ENCODE results near the gene MEOX2. TPM values are rescaled to one million over a fixed set of nuclear protein-coding genes. Genes with fewer than 3 reads are reported as not detected.

The MEOX2 gene
- total RNA-seq (2016; rRNA removed; fragmentation: Illumina TruSeq; extraction: Trizol) = not detected in 2 replicates
- total RNA-seq (2016; cell fraction: cytosol; rRNA removed; fragmentation: Illumina TruSeq; extraction: Trizol; ENCODE audit: low read depth) = not detected in 2 replicates
- not detected in 2 replicates for total RNA-seq (2016; cell fraction: insoluble cytoplasmic fraction; rRNA removed; fragmentation: Illumina TruSeq; extraction: Trizol)
- total RNA-seq (2016; cell fraction: membrane; rRNA removed; fragmentation: Illumina TruSeq; extraction: Trizol) = not detected in 2 replicates
- not detected in 2 replicates for total RNA-seq (2016; cell fraction: nucleus; rRNA removed; fragmentation: Illumina TruSeq; extraction: Trizol)
- polyA plus RNA-seq (2011; rRNA removed) = not detected in 2 replicates
- not detected in 2 replicates for polyA plus RNA-seq (2011; cell fraction: cytosol; rRNA removed)
- not detected in 2 replicates for polyA plus RNA-seq (2011; cell fraction: nucleus; rRNA removed)
- polyA plus RNA-seq (2012) = not detected in 2 replicates
- not detected in 2 replicates for polyA plus RNA-seq (2016; cell fraction: cytosol; fragmentation: Illumina TruSeq; extraction: Trizol; ENCODE audit: low read depth)
- not detected in 2 replicates for polyA plus RNA-seq (2016; cell fraction: insoluble cytoplasmic fraction; fragmentation: Illumina TruSeq; extraction: Trizol; ENCODE audit: low read depth)
- polyA plus RNA-seq (2016; cell fraction: membrane; fragmentation: Illumina TruSeq; extraction: Trizol; ENCODE audit: low read depth) = not detected in 2 replicates
- not detected in 2 replicates for polyA plus RNA-seq (2016; cell fraction: nucleus; fragmentation: Illumina TruSeq; extraction: Trizol; ENCODE audit: insufficient read depth, low read depth)
- not detected in 2 replicates for polyA minus RNA-seq (2011; rRNA and poly(A)+ RNA removed; ENCODE audit: low replicate concordance)
- polyA minus RNA-seq (2011; cell fraction: cytosol; rRNA and poly(A)+ RNA removed) = not detected in 2 replicates
- not detected in 2 replicates for polyA minus RNA-seq (2011; cell fraction: nucleus; rRNA and poly(A)+ RNA removed)
- Bru-seq, nascent RNA = not detected
- percentile 2 among the genes with signal in this experiment for BruChase-seq, experiment 1, labeled RNA remaining after a 6-hour chase
- not detected for BruChase-seq, experiment 2, labeled RNA remaining after a 2-hour chase
- long read RNA-seq, experiment 1 = 0 reads
- long read RNA-seq, experiment 2 = 0 reads

DNA sequence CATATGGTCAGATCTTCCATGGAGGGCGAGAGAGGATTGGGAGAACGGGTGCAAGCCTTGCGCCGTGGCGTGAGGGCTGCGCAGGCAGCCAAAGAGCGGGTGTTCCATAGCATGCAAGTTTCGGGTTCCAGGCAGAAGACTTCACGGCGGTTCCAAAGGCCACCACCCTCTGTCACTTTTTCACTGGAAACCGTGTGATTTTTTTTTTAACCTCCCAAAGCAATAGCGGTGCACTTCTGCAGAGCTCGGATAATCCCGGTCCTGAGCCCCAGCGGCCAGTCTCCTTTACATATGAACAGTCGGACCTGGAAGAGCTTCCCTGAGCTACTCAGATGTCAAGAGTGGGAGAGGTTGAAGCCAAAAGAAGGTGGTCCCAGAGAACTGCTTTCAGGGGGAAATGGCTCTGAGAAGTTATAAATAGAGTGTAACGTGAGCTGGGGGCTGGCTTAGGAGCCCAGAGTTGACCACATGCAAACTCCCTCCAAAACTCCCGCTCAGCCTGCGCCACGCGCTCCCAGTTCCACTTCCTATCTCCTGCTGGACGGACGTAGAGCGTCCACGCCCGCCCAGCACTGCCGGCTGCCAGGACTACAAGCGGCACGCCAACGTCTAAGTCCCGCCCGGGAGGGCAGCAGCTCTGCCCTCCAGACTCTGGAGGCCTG, at the start of gene MEOX2:
MEOX2 (minus strand) TSS at position 389 of the 662 bp plus-strand sequence; CDS start at position 108, 281 bp downstream.
- no TSS peak for BruUV-seq (replicated peaks)
- CTCF ChIA-PET (ENCODE audit: low intra/inter-chr PET ratio, low total read pairs) = no interaction called here
- Histone ChIP-seq H3K27ac (ENCODE audit: extremely low read length, insufficient read depth, low read length) (no peak within 1 kb of the TSS), H3K4me2 (ENCODE audit: low read depth, low read length) (no peak within 1 kb of the TSS), H3K4me1 (ENCODE audit: insufficient read depth, low read length) (no peaks in the 10 kb centered on the region), H3K9ac (ENCODE audit: insufficient read depth, low read depth, low read length) (no peak within 1 kb of the TSS), H3K27me3 (ENCODE audit: control insufficient read depth in 1 of 2, insufficient read depth in 2 of 2, low read length in 2 of 2) (peaks cover 0 to 20% of the 10 kb centered on the region in 2 experiments; a peak in 2 of 5 replicates), H2AFZ (ENCODE audit: low read length) (no peak within 1 kb of the TSS), H3K4me3 (replicated peaks in 1 of 3; ENCODE audit: insufficient read depth in 1 of 3, low read depth in 2 of 3, low read length in 3 of 3) (no peak within 1 kb of the TSS), H3K36me3 (replicated peaks in 1 of 2; ENCODE audit: control insufficient read depth in 1 of 2, insufficient read depth in 2 of 2, low read length in 2 of 2) (no peaks in the 10 kb centered on the region), H3K79me2 (ENCODE audit: insufficient read depth, low read length) (no peaks in the 10 kb centered on the region), H3K9me3 (ENCODE audit: low read length) (no peaks in the 10 kb centered on the region), H4K20me1 (ENCODE audit: insufficient read depth, low read length) (no peaks in the 10 kb centered on the region)
- DNase-seq (ENCODE audit: low spot score) = no peak
- no peak for FAIRE-seq
- WGBS (ENCODE audit: low lambda C conversion rate) = 13% methylated on average over 21 of the region's 32 CpGs
- TF ChIP-seq ZZZ3 (CRISPR knock-in tag; IDR thresholded peaks at IDR 0.05; ENCODE audit: borderline replicate concordance) = no peak
- ATAC-seq = peak; percentile 47
- intact Hi-C loops (cut with micrococcal nuclease; ENCODE audit: unreplicated experiment) (no loop called here), in situ Hi-C loops (cut with HindIII; ENCODE audit: extremely low pct_ligation_motif_present, low pct_unique_long_range_greater_than_20kb) (no loop called here)
- POLR2A ChIA-PET = no interaction called here

DNA sequence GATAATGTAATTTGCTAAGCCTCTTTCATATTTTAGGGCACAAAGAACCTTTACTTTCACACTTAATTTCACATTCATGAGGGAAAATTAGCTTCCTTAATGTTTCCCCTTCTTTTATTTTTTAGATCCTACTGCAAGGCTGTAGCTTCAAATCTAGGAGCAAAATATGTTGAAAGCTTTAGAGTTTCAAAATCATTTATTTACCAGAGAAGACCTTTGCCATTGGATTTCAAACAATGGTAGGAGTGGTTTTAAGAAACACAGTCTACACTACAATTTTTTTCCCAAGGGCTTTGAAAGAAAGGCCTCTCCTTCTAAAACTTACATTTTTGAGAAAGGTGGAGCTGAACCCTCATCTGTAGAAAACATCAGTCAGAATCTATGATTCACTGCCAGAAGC, 43.3 kb upstream of the MEOX2 start:
- H3K9me3 ChIP-seq (ENCODE audit: low read length) = no peaks in the 10 kb centered on the region
- FAIRE-seq = no peak
- no peak for DNase-seq (ENCODE audit: low spot score)
- ChIA-PET POLR2A (no interaction called here), CTCF (ENCODE audit: low intra/inter-chr PET ratio, low total read pairs) (no interaction called here)
- H3K36me3 ChIP-seq (replicated peaks in 1 of 2; ENCODE audit: control insufficient read depth in 1 of 2, insufficient read depth in 2 of 2, low read length in 2 of 2) = no peaks in the 10 kb centered on the region
- intact Hi-C loops (cut with micrococcal nuclease; ENCODE audit: unreplicated experiment) = loop anchor here (10.0 kb wide), 1 partner anchor 345 kb away; no protein-coding TSS in a partner anchor
- no peak overlapping the region for H3K9ac ChIP-seq (ENCODE audit: insufficient read depth, low read depth, low read length)
- in situ Hi-C loops (cut with HindIII; ENCODE audit: extremely low pct_ligation_motif_present, low pct_unique_long_range_greater_than_20kb) = no loop called here
- H3K27me3 ChIP-seq (ENCODE audit: control insufficient read depth in 1 of 2, insufficient read depth in 2 of 2, low read length in 2 of 2) = no peaks in the 10 kb centered on the region
- H3K4me1 ChIP-seq (ENCODE audit: insufficient read depth, low read length) = no peaks in the 10 kb centered on the region
- no peak overlapping the region for H3K4me2 ChIP-seq (ENCODE audit: low read depth, low read length)
- no peak overlapping the region for H2AFZ ChIP-seq (ENCODE audit: low read length)
- no peak overlapping the region for H3K4me3 ChIP-seq (replicated peaks in 1 of 3; ENCODE audit: insufficient read depth in 1 of 3, low read depth in 2 of 3, low read length in 3 of 3)
- BruUV-seq (replicated peaks) = no TSS peak
- no peak overlapping the region for H3K27ac ChIP-seq (ENCODE audit: extremely low read length, insufficient read depth, low read length)
- no peaks in the 10 kb centered on the region for H3K79me2 ChIP-seq (ENCODE audit: insufficient read depth, low read length)
- no peak for ATAC-seq
- no peaks in the 10 kb centered on the region for H4K20me1 ChIP-seq (ENCODE audit: insufficient read depth, low read length)
- TF ChIP-seq MIXL1 (CRISPR knock-in tag; IDR thresholded peaks at IDR 0.05) (no peak), RBFOX2 (IDR thresholded peaks at IDR 0.05; ENCODE audit: low read depth, low read length) (no peak), KDM5B (CRISPR knock-in tag; IDR thresholded peaks at IDR 0.05; ENCODE audit: borderline replicate concordance) (no peak), NR2C2 (CRISPR knock-in tag; IDR thresholded peaks at IDR 0.05; ENCODE audit: borderline replicate concordance) (no peak), ZNF253 (CRISPR knock-in tag; IDR thresholded peaks at IDR 0.05; ENCODE audit: borderline replicate concordance) (no peak), HOXD1 (CRISPR knock-in tag; IDR thresholded peaks at IDR 0.05) (no peak), SAFB2 (CRISPR knock-in tag; IDR thresholded peaks at IDR 0.05; ENCODE audit: borderline replicate concordance, low read depth) (no peak), MTF2 (CRISPR knock-in tag; IDR thresholded peaks at IDR 0.05; ENCODE audit: borderline replicate concordance) (no peak), NFRKB (IDR thresholded peaks at IDR 0.05) (no peak), ZNF44 (CRISPR knock-in tag; IDR thresholded peaks at IDR 0.05) (no peak), REPIN1 (CRISPR knock-in tag; IDR thresholded peaks at IDR 0.05; ENCODE audit: borderline replicate concordance, low read depth) (no peak)
